Activated CD4-positive, alpha-beta memory T cell treated with anti-CD3 and anti-CD28 coated beads, Interleukin-2, amount 10 ng/mL, durations not matched to agents 7 days and 5 days (primary cell): ENCODE measurements around the gene SV2C. TPM values are rescaled to one million over a fixed set of nuclear protein-coding genes. Genes with fewer than 3 reads are reported as not detected.
"Not testable (repeated sequence)": the region's sequence is repeated elsewhere in the genome, so short reads cannot be mapped to it uniquely, and the experiment has no call there.

Experiments
- CTCF ChIA-PET: fragments of 350-600 bp; sonication (Branson Sonifier 250); formaldehyde crosslinking; loops from one replicate; lab custom pipeline; 2021; ENCODE audit warnings: antibody characterized with exemption, inconsistent platforms; lab: Charles Lee
- POLR2A ChIA-PET: fragments of 350-600 bp; sonication (Branson Sonifier 250); formaldehyde crosslinking; loops from one replicate; lab custom pipeline; 2021; ENCODE audit warnings: antibody characterized with exemption; lab: Charles Lee
- DNase-seq: peaks from one replicate; pipeline ENCODE4 v3.0.0-alpha.2; 2020
- H3K27ac Mint-ChIP-seq: one replicate; pipeline ENCODE4 v1.8.0; 2021; ENCODE audit warnings: mild to moderate bottlenecking, mixed read lengths
- H3K27me3 Mint-ChIP-seq: one replicate; pipeline ENCODE4 v1.8.0; 2021; ENCODE audit warnings: mixed read lengths
- H3K36me3 Mint-ChIP-seq: one replicate; pipeline ENCODE4 v1.8.0; 2021; ENCODE audit warnings: low read depth, mixed read lengths
- H3K4me1 Mint-ChIP-seq: one replicate; pipeline ENCODE4 v1.8.0; 2021; ENCODE audit warnings: mixed read lengths
- H3K4me3 Mint-ChIP-seq: one replicate; pipeline ENCODE4 v1.8.0; 2021; ENCODE audit warnings: mild to moderate bottlenecking, mixed read lengths
- H3K9me3 Mint-ChIP-seq: one replicate; pipeline ENCODE4 v1.8.0; 2021; ENCODE audit warnings: mixed read lengths
- total RNA-seq, 2 experiments: library from RNA; stranded (reverse); gene quantifications; one replicate each; pipeline ENCODE4 v1.2.3, GENCODE V29; 2021

The SV2C gene
- total RNA-seq, 2 experiments from 2014 or later = 0.28 to 0.33 TPM

DNA sequence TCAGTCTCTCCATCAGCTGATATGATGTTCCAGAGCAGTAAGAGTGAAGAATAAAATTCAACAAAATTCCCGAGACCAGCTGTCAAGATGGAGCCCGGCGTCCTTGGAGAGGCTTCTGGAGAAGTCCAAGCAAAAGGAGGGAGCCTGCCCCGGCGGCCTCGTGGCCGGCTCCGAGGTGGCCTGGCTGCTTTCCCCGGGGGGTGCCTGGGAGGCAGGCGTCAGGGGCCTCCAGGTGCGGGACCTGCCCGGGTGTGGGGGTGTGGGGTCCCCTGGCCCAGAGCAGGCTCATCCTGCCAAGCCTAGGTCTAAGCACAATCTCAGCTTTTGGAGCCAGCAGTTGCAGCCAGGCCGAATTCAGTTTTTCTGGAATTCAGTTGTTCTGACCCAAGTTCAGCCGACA lies 197.3 kb downstream of the SV2C start:
- H3K9me3 Mint-ChIP-seq = no peaks in the 10 kb centered on the region
- no peak for DNase-seq
- POLR2A ChIA-PET = interaction anchor here (1.2 kb wide), 1 partner anchor 123 kb away, joined by 3 read pairs; no protein-coding TSS in a partner anchor
- no peak overlapping the region for H3K4me3 Mint-ChIP-seq
- H3K27ac Mint-ChIP-seq = no peak overlapping the region
- H3K36me3 Mint-ChIP-seq = no peaks in the 10 kb centered on the region
- H3K4me1 Mint-ChIP-seq = peaks cover 7% of the 10 kb centered on the region
- no peaks in the 10 kb centered on the region for H3K27me3 Mint-ChIP-seq
- CTCF ChIA-PET = interaction anchor here (0.6 kb wide), 1 partner anchor 21 kb away, joined by 3 read pairs; no protein-coding TSS in a partner anchor

DNA sequence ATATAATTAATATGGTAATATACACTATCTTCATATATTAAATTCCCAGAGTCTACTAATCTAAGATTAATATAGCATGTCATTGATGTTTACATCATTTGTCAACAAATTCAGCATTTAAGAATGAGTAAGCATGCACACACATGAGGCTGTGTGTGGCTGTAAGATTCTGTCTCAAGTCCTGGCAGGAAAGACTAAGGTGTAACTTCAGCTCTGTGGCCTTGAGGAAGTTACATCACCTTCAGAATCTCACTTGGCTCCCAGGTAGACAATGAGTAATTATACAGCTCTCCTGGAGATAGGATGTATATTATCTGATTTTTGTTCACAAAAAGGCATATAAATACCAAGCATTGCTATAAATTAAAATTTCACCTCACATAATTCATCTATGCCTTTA lies 200.5 kb downstream of the SV2C start:
- H3K27ac Mint-ChIP-seq = no peak overlapping the region
- DNase-seq = no peak
- H3K36me3 Mint-ChIP-seq = no peaks in the 10 kb centered on the region
- H3K9me3 Mint-ChIP-seq = no peaks in the 10 kb centered on the region
- CTCF ChIA-PET = interaction anchor here (1.4 kb wide), 1 partner anchor 27 kb away, joined by 4 read pairs; no protein-coding TSS in a partner anchor
- no peaks in the 10 kb centered on the region for H3K27me3 Mint-ChIP-seq
- peaks cover 7% of the 10 kb centered on the region for H3K4me1 Mint-ChIP-seq
- POLR2A ChIA-PET = interaction anchor here (1.4 kb wide), 1 partner anchor 259 kb away, joined by 3 read pairs; no protein-coding TSS in a partner anchor
- H3K4me3 Mint-ChIP-seq = no peak overlapping the region

DNA sequence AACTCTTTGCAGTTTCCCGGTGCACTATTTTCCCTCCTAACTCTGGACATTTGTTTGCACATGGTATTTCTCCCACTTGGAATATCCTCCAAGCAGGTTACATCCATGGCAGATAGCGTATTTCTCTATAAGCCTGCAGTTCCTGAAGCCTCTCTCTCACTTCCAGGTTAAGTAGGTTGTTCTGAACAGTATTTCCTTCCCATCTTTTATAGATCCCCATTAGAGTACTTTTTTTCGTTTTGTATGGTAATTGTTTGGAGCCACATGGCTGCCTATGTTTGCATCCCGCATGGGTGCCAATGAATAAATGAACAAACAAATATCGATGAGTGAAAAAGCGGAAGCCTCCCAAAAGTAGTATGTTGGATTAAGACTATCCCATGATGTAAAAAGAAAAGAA lies 206.5 kb downstream of the SV2C start:
- POLR2A ChIA-PET = no interaction called here
- H3K4me1 Mint-ChIP-seq = peaks cover 3% of the 10 kb centered on the region
- H3K4me3 Mint-ChIP-seq = no peak overlapping the region
- no peaks in the 10 kb centered on the region for H3K9me3 Mint-ChIP-seq
- no peaks in the 10 kb centered on the region for H3K36me3 Mint-ChIP-seq
- peaks cover 3% of the 10 kb centered on the region for H3K27me3 Mint-ChIP-seq
- no peak overlapping the region for H3K27ac Mint-ChIP-seq
- CTCF ChIA-PET = no interaction called here
- DNase-seq = no peak

DNA sequence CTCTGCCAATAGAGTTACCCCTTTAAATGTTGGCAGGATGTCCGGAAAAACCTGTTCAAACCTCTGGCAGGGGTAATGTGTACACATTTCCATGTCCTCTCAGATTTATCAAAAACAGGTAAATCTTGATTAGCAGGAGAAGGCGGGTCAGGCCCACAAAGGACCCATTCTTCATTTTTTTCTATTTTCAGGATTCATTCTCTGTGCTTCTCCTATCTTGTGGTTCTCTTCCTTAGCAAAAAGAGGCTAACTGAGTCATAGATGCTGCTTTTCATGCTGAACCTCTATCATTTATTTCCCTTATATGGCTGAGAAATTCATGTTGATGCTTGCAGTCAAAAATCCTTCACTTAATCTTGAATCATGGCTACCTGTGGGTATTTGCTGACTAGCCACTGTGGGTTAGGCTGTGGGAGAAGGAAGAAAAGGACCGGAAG lies 207.2 kb downstream of the SV2C start:
- POLR2A ChIA-PET = no interaction called here
- H3K27me3 Mint-ChIP-seq = peaks cover 3% of the 10 kb centered on the region
- peaks cover 3% of the 10 kb centered on the region for H3K4me1 Mint-ChIP-seq
- no peak for DNase-seq
- H3K9me3 Mint-ChIP-seq = no peaks in the 10 kb centered on the region
- H3K4me3 Mint-ChIP-seq = no peak overlapping the region
- H3K27ac Mint-ChIP-seq = no peak overlapping the region
- no peaks in the 10 kb centered on the region for H3K36me3 Mint-ChIP-seq
- CTCF ChIA-PET = interaction anchor here (0.6 kb wide), 1 partner anchor 19 kb away, joined by 5 read pairs; no protein-coding TSS in a partner anchor

DNA sequence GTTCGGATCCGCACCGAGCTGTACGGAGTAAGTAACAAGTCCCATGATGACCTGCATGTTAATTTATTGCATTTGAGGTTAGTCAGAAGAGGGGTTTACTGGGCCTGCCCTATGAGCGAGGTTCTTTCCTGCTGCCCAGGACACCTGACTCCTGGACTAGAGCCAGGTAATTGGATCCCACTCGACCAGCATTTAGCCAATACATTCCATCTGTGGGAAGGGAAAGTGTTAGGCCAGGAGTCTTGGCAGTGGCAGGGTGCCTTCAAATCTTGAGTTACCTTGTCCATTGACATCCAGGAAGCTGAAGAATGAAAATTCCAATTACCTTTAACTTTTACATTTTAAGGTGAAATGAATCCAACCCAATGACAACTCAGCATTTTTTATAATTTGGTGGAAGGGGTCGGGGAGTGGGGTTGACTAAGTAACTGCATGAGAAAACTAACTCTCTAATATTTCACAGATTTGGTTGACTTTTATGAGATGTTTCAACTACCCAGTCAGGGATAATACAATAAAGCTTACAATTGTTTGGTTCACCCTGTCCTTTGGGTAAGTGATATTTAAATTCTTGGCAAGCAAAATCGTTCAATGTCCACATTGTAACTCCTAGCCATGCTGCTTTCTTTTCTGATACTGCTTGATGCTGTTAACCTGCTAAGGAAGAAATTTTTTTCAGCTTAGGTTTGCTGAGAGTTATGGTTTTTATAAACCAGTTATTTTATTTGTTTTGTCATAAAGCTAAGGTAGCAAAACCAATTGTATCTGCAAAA lies 208.3 kb downstream of the SV2C start:
- POLR2A ChIA-PET = interaction anchor here (1.3 kb wide), 1 partner anchor 111 kb away, joined by 7 read pairs; the partner anchor contains the start of gene IQGAP2
- Mint-ChIP-seq H3K9me3 (no peaks in the 10 kb centered on the region), H3K36me3 (no peaks in the 10 kb centered on the region), H3K27me3 (peaks cover 8% of the 10 kb centered on the region), H3K4me1 (peaks cover 3% of the 10 kb centered on the region), H3K4me3 (no peak overlapping the region), H3K27ac (no peak overlapping the region)
- CTCF ChIA-PET = interaction anchor here (1.2 kb wide), 1 partner anchor 84 kb away, joined by 3 read pairs; no protein-coding TSS in a partner anchor
- no peak for DNase-seq

DNA sequence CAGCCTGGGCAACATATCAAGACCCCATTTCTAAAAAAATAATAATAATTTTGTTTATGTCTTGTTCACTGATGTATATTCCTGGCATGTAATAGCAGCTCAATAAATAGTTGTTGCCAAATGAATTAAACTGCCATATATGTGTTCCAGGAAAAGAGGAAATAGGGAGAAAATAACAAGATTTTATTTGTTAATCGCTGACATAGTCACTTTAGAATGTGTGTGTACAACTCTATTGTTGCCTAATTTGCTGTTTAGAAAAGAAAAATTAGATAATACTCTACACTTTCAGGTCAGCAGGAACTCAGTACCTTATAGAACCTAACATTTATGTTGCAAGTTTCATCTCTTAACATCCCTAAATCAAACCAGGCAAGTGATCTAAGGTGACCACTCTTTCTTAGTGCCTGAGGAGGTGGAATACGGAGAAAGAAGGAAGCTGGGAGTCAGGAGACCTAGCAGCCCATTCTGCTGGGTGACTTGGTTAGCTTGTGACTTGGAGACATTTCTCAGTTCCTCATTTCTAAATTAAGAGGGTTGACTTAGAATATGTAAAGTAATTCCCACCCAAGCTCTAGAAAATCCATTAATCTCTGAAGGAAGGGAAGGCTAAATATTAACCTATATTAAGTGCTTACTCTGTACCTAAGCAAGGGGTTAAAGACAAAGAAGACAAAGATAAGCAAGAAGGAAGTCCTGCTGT lies 209.6 kb downstream of the SV2C start:
- no peaks in the 10 kb centered on the region for H3K36me3 Mint-ChIP-seq
- ChIA-PET POLR2A (interaction anchor here (1.3 to 1.6 kb wide), 2 partner anchors 11 to 110 kb away, joined by 5 to 7 read pairs; partner anchors contain the start of gene IQGAP2), CTCF (interaction anchor here (1.2 kb wide), 1 partner anchor 85 kb away, joined by 3 read pairs; no protein-coding TSS in a partner anchor)
- no peak overlapping the region for H3K4me3 Mint-ChIP-seq
- H3K27me3 Mint-ChIP-seq = peaks cover 10% of the 10 kb centered on the region
- H3K4me1 Mint-ChIP-seq = peaks cover 3% of the 10 kb centered on the region
- no peak for DNase-seq
- no peaks in the 10 kb centered on the region for H3K9me3 Mint-ChIP-seq
- no peak overlapping the region for H3K27ac Mint-ChIP-seq

DNA sequence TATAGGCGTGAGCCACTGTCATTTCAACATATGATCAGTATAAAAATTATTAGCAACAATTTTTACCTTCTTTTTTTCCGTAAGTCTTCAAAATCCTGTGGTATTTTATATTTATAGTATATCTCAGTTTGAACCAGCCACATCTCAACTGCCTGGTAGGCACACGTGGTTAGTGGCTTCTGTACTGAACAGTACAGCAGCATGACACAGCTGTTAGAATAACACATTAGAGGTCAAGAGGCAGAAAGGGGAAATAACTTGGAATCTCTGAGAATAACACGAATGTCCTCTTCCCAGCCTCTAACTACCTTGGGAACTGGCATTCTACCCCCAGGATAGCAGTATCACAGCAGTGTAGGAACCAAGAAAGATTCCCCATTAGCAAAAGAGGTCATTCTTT lies 211.4 kb downstream of the SV2C start:
- H3K36me3 Mint-ChIP-seq = no peaks in the 10 kb centered on the region
- DNase-seq = no peak
- ChIA-PET POLR2A (no interaction called here), CTCF (no interaction called here)
- no peak overlapping the region for H3K27ac Mint-ChIP-seq
- H3K9me3 Mint-ChIP-seq = no peaks in the 10 kb centered on the region
- H3K4me3 Mint-ChIP-seq = no peak overlapping the region
- H3K27me3 Mint-ChIP-seq = peaks cover 10% of the 10 kb centered on the region
- H3K4me1 Mint-ChIP-seq = peaks cover 15% of the 10 kb centered on the region

DNA sequence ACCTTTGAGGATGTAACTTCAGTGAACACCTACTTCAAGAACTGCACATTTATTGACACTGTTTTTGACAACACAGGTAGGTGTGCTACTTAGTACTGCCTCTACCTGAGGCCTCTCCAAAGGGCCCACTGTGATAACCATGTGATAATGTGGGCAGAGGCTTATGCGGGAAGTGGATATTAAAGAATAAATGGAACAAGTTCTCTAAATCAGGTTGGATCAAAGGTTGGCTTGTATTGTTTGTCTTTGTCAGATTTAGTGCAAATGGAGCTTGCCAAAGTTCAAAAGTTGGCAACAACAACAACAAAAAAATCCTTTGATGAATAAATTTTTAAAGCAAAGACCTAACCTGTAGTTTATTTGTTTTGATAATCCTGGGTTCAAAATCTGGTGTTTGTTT lies 215.7 kb downstream of the SV2C start:
- Mint-ChIP-seq H3K36me3 (no peaks in the 10 kb centered on the region), H3K4me3 (no peak overlapping the region), H3K27me3 (peaks cover 7% of the 10 kb centered on the region), H3K9me3 (no peaks in the 10 kb centered on the region), H3K27ac (no peak overlapping the region), H3K4me1 (peaks cover 24% of the 10 kb centered on the region)
- ChIA-PET POLR2A (interaction anchor here (1.0 to 1.3 kb wide), 2 partner anchors 249 to 582 kb away, joined by 3 read pairs; partner anchors contain the start of gene POC5), CTCF (no interaction called here)
- no peak for DNase-seq

DNA sequence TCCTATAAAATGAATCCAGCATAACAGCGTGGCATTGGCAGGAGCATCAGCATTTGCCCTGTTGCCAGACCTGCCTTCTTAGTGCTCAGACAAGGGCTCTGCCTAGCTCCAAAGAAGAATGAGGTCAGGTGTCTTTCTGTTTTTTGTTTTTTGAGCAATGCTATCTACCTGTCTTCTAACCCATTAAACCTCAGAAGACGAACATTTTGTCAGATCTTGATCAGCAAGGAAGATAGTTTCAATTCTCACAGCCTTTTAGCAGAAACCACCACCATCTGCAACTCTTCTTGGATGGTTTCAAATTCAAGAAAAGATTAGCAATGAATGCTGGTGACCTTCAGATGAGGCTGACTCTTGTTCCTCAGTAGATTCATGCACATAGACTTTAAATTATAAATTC lies 216.4 kb downstream of the SV2C start:
- ChIA-PET CTCF (no interaction called here), POLR2A (interaction anchor here (1.0 to 1.3 kb wide), 2 partner anchors 248 to 582 kb away, joined by 3 read pairs; partner anchors contain the start of gene POC5)
- Mint-ChIP-seq H3K9me3 (peaks cover 2% of the 10 kb centered on the region), H3K4me1 (peaks cover 31% of the 10 kb centered on the region), H3K36me3 (no peaks in the 10 kb centered on the region), H3K27me3 (peaks cover 7% of the 10 kb centered on the region), H3K4me3 (no peak overlapping the region), H3K27ac (peak overlapping the region; percentile 68)
- no peak for DNase-seq

DNA sequence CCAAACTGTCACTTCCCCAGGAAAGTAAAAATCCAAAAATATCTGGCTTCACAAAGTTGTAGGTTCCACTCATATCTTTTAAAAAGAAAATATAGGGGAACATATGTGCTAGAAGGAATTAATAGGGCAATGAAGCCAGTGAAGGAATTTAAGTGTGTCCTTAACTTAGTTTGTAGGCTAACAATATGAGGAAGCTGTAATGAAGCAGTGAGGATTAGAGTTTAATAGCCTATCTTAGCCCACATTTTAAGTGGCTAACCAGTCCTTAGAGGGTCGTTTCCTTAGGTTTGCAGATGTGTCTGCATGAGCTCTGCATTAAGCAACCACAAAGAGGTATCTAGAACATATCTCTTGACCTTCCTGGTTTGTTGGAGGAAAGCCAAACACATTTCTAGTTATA lies 218.7 kb downstream of the SV2C start:
- peaks cover 37% of the 10 kb centered on the region for H3K4me1 Mint-ChIP-seq
- CTCF ChIA-PET = interaction anchor here (0.7 kb wide), 2 partner anchors 22 to 127 kb away, joined by 3 to 4 read pairs; no protein-coding TSS in a partner anchor
- H3K27ac Mint-ChIP-seq, H3K4me3 Mint-ChIP-seq, POLR2A ChIA-PET, H3K36me3 Mint-ChIP-seq, DNase-seq, H3K27me3 Mint-ChIP-seq, H3K9me3 Mint-ChIP-seq: not testable (repeated sequence)

DNA sequence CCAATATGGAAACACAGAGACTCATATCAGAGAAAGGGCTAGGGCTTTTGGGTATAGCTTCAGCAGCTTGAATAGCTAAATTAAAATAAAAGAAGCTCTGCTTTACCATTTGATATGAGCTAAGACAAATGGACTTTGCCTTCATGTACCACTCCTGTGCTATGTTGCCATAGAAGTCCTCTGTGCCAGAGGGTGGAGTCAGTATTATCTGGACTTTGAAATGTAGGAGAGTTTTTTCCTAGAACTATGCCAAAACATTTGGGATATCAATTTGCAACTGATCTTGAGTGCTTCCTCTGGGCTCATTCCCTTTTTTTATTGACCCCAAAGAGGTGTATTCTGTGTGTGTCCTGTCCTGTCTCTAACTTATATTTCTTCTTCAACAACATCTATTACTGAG lies 219.5 kb downstream of the SV2C start:
- H3K9me3 Mint-ChIP-seq, H3K27me3 Mint-ChIP-seq, DNase-seq, POLR2A ChIA-PET, H3K36me3 Mint-ChIP-seq, CTCF ChIA-PET, H3K27ac Mint-ChIP-seq, H3K4me3 Mint-ChIP-seq: not testable (repeated sequence)
- H3K4me1 Mint-ChIP-seq = peaks cover 37% of the 10 kb centered on the region

DNA sequence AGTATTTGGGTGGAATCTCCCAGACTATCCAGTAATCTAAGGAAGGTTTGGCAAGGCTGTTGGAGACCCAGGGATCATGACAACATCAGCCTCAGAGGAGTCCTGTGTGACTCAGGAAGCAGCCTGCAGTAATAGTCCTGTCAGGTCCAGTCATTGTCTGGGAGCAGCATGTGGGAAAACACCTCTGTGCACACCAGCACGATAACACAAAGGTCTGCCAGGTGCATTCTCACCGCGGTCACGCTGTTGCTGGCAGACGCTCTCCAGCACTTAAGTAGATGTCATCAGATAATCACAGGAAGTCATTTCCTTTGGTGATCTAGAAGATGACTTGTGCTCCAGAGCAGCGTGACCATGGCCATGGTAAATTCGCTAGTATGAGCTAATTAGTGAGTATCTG lies 220.7 kb downstream of the SV2C start:
- Mint-ChIP-seq H3K4me1 (peaks cover 33% of the 10 kb centered on the region), H3K36me3 (peaks cover 6% of the 10 kb centered on the region), H3K4me3 (no peak overlapping the region), H3K27me3 (peaks cover 2% of the 10 kb centered on the region), H3K27ac (no peak overlapping the region), H3K9me3 (peaks cover 9% of the 10 kb centered on the region)
- ChIA-PET CTCF (no interaction called here), POLR2A (interaction anchor here (0.7 to 3.8 kb wide), 2 partner anchors 9 to 99 kb away, joined by 3 to 12 read pairs; partner anchors contain the start of gene IQGAP2)
- peak; percentile 52 for DNase-seq
